ENCODE results near the gene ZNF302.
A peak's percentile ranks its signal among the peaks of the same experiment; 100 is the strongest.

Gene ZNF302

DNA sequence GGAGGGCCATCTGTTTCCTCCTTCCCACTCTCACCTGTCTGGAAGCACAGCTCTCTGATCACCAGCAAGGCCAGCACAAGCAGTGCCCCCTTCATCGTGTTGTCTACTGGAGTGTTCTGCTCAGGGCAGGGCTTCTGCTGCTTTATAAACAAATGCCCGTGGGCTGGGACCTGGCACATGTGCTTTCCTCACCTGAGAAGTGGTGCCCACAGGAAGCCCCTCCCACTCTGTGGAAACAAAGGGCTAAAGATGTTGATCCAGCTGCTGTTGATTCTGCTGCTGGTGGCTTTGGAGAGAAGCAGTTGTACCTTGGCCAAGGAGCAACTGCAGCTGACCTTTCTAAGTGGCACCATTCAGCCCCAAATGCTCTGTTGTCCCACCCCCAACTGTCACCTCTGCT, 30.2 kb downstream of the ZNF302 start:
- Histone ChIP-seq H3K4me2 (ENCODE audit: low read length) (no peak overlapping the region), H3K27me3 (ENCODE audit: control insufficient read depth, insufficient read depth, low read length) (no peaks in the 10 kb centered on the region), H3K9ac (no peak overlapping the region), H3K9me3 (ENCODE audit: control insufficient read depth, low read length) (no peaks in the 10 kb centered on the region), H3K79me2 (no peaks in the 10 kb centered on the region), H2AFZ (no peak overlapping the region), H3K4me3 (ENCODE audit: low read depth, low read length) (no peak overlapping the region), H3K36me3 (ENCODE audit: control insufficient read depth, insufficient read depth, low read length) (no peaks in the 10 kb centered on the region), H3K27ac (no peak overlapping the region), H3K4me1 (no peaks in the 10 kb centered on the region)
- TF ChIP-seq, protein P1, sequence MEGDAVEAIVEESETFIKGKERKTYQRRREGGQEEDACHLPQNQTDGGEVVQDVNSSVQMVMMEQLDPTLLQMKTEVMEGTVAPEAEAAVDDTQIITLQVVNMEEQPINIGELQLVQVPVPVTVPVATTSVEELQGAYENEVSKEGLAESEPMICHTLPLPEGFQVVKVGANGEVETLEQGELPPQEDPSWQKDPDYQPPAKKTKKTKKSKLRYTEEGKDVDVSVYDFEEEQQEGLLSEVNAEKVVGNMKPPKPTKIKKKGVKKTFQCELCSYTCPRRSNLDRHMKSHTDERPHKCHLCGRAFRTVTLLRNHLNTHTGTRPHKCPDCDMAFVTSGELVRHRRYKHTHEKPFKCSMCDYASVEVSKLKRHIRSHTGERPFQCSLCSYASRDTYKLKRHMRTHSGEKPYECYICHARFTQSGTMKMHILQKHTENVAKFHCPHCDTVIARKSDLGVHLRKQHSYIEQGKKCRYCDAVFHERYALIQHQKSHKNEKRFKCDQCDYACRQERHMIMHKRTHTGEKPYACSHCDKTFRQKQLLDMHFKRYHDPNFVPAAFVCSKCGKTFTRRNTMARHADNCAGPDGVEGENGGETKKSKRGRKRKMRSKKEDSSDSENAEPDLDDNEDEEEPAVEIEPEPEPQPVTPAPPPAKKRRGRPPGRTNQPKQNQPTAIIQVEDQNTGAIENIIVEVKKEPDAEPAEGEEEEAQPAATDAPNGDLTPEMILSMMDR (IDR thresholded peaks at IDR 0.05), result no peak

DNA sequence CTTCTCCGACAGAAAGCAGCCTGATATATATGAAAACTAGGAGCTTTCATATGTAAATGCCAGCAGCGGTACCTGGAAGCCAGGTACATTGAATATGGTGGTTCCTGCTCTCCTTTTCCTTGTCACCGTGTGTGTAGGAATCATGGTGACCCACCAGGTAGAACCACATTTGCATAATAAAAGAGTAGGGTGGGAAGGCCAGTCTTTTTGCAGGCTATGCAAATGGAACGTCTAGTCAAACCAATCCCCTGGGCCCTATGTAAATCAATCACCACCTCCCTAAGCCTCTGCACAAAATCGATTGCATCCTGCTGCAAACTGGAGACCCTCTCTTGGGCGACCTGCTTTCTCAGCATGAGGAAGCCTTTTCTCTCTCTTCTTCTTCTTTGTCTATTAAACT, 34.4 kb downstream of the ZNF302 start:
- H3K4me2 ChIP-seq (ENCODE audit: low read length), result no peak overlapping the region
- H3K27ac ChIP-seq, result no peak overlapping the region
- H3K36me3 ChIP-seq (ENCODE audit: control insufficient read depth, insufficient read depth, low read length), result no peaks in the 10 kb centered on the region
- H3K79me2 ChIP-seq, result no peaks in the 10 kb centered on the region
- TF ChIP-seq, protein P1 (IDR thresholded peaks at IDR 0.05), result no peak
- H3K27me3 ChIP-seq (ENCODE audit: control insufficient read depth, insufficient read depth, low read length), result no peaks in the 10 kb centered on the region
- no peak overlapping the region for H3K9ac ChIP-seq
- H3K9me3 ChIP-seq (ENCODE audit: control insufficient read depth, low read length), result no peaks in the 10 kb centered on the region
- no peaks in the 10 kb centered on the region for H3K4me1 ChIP-seq
- no peak overlapping the region for H2AFZ ChIP-seq
- H3K4me3 ChIP-seq (ENCODE audit: low read depth, low read length), result no peak overlapping the region

DNA sequence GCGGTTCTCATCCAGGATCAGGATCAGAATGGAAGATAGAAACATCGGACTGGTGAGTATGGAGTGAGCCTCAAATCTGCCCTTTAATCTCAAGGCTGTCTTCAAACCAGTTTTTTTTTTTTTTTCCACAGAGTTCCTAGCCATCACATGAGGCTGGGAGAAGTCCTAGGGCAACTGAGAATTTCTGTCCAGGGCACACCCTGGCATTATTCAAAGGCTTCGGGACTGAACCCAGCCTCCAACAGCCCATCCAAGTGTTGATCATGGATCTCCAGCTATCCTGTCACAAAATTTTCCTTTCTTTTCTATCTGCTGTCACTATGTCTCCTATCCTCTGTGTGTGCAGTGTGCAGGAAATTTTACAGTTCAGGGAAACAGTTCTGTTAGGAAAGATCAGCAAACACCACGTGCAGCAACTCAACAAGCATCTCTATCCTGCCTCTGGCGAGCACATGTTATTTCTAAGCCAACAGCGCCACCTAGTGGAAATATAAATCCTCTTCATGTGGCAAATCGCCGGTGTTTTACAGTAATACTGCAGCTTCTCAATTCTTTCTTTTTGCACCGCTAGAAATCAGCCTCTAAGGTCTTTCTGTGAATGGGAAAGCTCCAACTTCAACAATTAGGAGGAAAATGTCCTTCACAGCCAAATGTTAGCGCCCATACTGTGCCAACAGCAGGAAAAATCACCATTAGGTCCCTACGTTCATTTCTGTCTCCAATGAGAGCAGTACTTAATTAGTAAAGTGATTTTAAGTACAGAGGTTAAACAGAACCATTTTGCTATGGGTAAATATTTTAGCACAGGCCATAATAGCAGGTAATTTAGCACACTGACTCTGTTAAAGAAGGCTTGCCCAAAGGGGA, 35.1 kb downstream of the ZNF302 start:
- no peak overlapping the region for H3K4me2 ChIP-seq (ENCODE audit: low read length)
- H3K4me3 ChIP-seq (ENCODE audit: low read depth, low read length), result no peak overlapping the region
- no peaks in the 10 kb centered on the region for H3K9me3 ChIP-seq (ENCODE audit: control insufficient read depth, low read length)
- H3K79me2 ChIP-seq, result no peaks in the 10 kb centered on the region
- H3K4me1 ChIP-seq, result no peaks in the 10 kb centered on the region
- H3K9ac ChIP-seq, result no peak overlapping the region
- TF ChIP-seq, protein P1 (IDR thresholded peaks at IDR 0.05), result peak; percentile 39
- H3K27ac ChIP-seq, result no peak overlapping the region
- no peaks in the 10 kb centered on the region for H3K36me3 ChIP-seq (ENCODE audit: control insufficient read depth, insufficient read depth, low read length)
- H2AFZ ChIP-seq, result no peak overlapping the region
- H3K27me3 ChIP-seq (ENCODE audit: control insufficient read depth, insufficient read depth, low read length), result no peaks in the 10 kb centered on the region

DNA sequence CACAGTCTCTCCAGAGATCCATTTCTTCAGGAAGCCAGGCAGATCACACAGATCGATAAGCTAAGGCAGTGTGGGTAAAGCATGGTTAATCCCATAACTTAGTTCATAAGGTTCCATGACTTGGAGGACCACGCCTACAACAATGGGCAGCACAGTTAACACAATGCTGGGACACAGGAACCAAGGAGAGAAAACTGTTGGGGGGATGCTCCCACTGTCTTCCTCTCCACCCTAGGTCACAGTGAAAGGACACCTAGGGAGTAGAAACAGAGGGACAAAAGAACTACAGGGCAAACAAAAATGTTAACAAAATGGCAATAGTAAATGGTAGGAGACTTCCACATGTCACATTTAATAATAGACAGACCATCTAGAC, 35.8 kb downstream of the ZNF302 start:
- no peaks in the 10 kb centered on the region for H3K4me1 ChIP-seq
- no peak overlapping the region for H3K27ac ChIP-seq
- no peak overlapping the region for H3K9ac ChIP-seq

More for the DNA sequence above, 35.8 kb downstream of the ZNF302 start:
- no peak overlapping the region for H2AFZ ChIP-seq
- no peaks in the 10 kb centered on the region for H3K36me3 ChIP-seq (ENCODE audit: control insufficient read depth, insufficient read depth, low read length)
- H3K9me3 ChIP-seq (ENCODE audit: control insufficient read depth, low read length), result no peaks in the 10 kb centered on the region
- no peaks in the 10 kb centered on the region for H3K27me3 ChIP-seq (ENCODE audit: control insufficient read depth, insufficient read depth, low read length)
- H3K4me2 ChIP-seq (ENCODE audit: low read length), result no peak overlapping the region
- H3K79me2 ChIP-seq, result no peaks in the 10 kb centered on the region
- TF ChIP-seq, protein P1 (IDR thresholded peaks at IDR 0.05), result no peak
- no peak overlapping the region for H3K4me3 ChIP-seq (ENCODE audit: low read depth, low read length)
